HepG2 (cell line): ENCODE measurements around the gene MYH9. TPM values are rescaled to one million over a fixed set of nuclear protein-coding genes. Genes with fewer than 3 reads are reported as not detected.

Experiments used
- CTCF ChIP-seq: sonication (generic); formaldehyde crosslinking; IDR thresholded peaks from 2 replicates; pipeline ENCODE4 v1.5.0; 2020; ENCODE audit warnings: mild to moderate bottlenecking, missing genetic modification reagents, moderate library complexity
- KAT2B ChIP-seq: fragments of 150-350 bp; IDR thresholded peaks from 2 replicates; pipeline ENCODE4 v1.6.1; 2014; ENCODE audit warnings: low read depth, low read length, borderline replicate concordance
- MXD4 ChIP-seq: IDR thresholded peaks from 2 replicates; pipeline ENCODE4 v1.6.1; 2016; ENCODE audit warnings: mild to moderate bottlenecking, missing biosample characterization, missing genetic modification reagents
- PAXIP1 ChIP-seq: sonication (generic); formaldehyde crosslinking; conservative IDR thresholded peaks from 2 replicates; pipeline ENCODE4 v1.4.0; 2020; ENCODE audit warnings: mild to moderate bottlenecking, missing genetic modification reagents, moderate library complexity
- SIX1 ChIP-seq: sonication (generic); formaldehyde crosslinking; IDR thresholded peaks from 2 replicates; pipeline ENCODE4 v1.4.0; 2020; ENCODE audit warnings: missing genetic modification reagents, borderline replicate concordance
- SP4 ChIP-seq: sonication (generic); formaldehyde crosslinking; IDR thresholded peaks from 2 replicates; pipeline ENCODE4 v1.8.1; 2023; ENCODE audit warnings: mild to moderate bottlenecking, missing genetic modification reagents
- TFAP4 ChIP-seq: sonication (generic); IDR thresholded peaks from 2 replicates; pipeline ENCODE4 v1.6.1; 2016; ENCODE audit warnings: low read depth, borderline replicate concordance
- ZBTB43 ChIP-seq: sonication (generic); formaldehyde crosslinking; conservative IDR thresholded peaks from 2 replicates; pipeline ENCODE4 v1.4.0; 2020; ENCODE audit warnings: missing genetic modification reagents
- ZNF101 ChIP-seq: sonication (generic); formaldehyde crosslinking; IDR thresholded peaks from 2 replicates; pipeline ENCODE4 v1.4.0; 2020; ENCODE audit warnings: mild to moderate bottlenecking, low read depth, missing genetic modification reagents, borderline replicate concordance
- ZNF512B ChIP-seq: sonication (generic); formaldehyde crosslinking; IDR thresholded peaks from 2 replicates; pipeline ENCODE4 v1.5.1; 2020; ENCODE audit warnings: missing genetic modification reagents, mild to moderate bottlenecking, borderline replicate concordance
- ZNF891 ChIP-seq: sonication (generic); formaldehyde crosslinking; IDR thresholded peaks from 2 replicates; pipeline ENCODE4 v1.5.0; 2020; ENCODE audit warnings: mild to moderate bottlenecking, missing genetic modification reagents
- polyA plus RNA-seq, 8 experiments: library from polyadenylated mRNA; depleted of rRNA in 3 of 8; stranded (reverse) in 7 of 8; unstranded in 1 of 8; fragments of >200 nt; fragmentation: Illumina TruSeq in 4 of 8; extraction: Trizol in 4 of 8; gene quantifications; 2 replicates each; pipeline versions ENCODE4 v1.2.1 to v1.2.3, GENCODE V29; 2011 to 2016; ENCODE audit warnings: low read depth in 4 of 8, missing spikeins in 1 of 8, mixed read lengths in 1 of 8; ENCODE audit not compliant: insufficient read depth in 1 of 8
- total RNA-seq, 5 experiments: library from RNA; depleted of rRNA; stranded (reverse); fragments of >200 nt; fragmentation: Illumina TruSeq; extraction: Trizol; gene quantifications; 2 replicates each; pipeline ENCODE4 v1.2.3, GENCODE V29; 2016; ENCODE audit warnings: low read depth in 1 of 5

Gene MYH9
- total and polyA plus RNA-seq, 2 of the 13 experiments (the other 11 are each of a cell fraction or from before 2014, with no cell fraction given) = 50.7 to 98.5 TPM

- TF ChIP-seq SP4 = 0 out of 2 replicates have a peak, but pooled peaks have one; percentile 16
- 0 out of 2 replicates have a peak, but pooled peaks have one; percentile 21 for TF ChIP-seq TFAP4
- no peak for TF ChIP-seq ZNF512B (CRISPR knock-in tag)
- no peak for TF ChIP-seq ZNF101
- 0 out of 2 replicates have a peak, but pooled peaks have one; percentile 42 for TF ChIP-seq MXD4
- no peak for TF ChIP-seq KAT2B
- no peak for TF ChIP-seq ZNF891 (CRISPR knock-in tag)
- peak; percentile 63 for TF ChIP-seq SIX1 (CRISPR knock-in tag)
- TF ChIP-seq PAXIP1 = no peak
- TF ChIP-seq CTCF (CRISPR knock-in tag) = peak; percentile 96
- no peak for TF ChIP-seq ZBTB43 (CRISPR knock-in tag)
Measured at GRCh38 chr22:36286096-36286957, 101.4 kb downstream of the MYH9 start (continued).
